AG04450 (cell line): ENCODE results near the gene VILL. TPM values are rescaled to one million over a fixed set of nuclear protein-coding genes. Genes with fewer than 3 reads are reported as not detected.

Experiments
- CTCF ChIA-PET: fragments of 300-600, 350-600 bp; formaldehyde crosslinking; extraction: SDS; loops from one replicate; lab custom pipeline; 2022; ENCODE audit warnings: antibody characterized with exemption, inconsistent platforms; lab: Charles Lee
- POLR2A ChIA-PET: fragments of 350-600 bp; formaldehyde crosslinking; extraction: SDS; loops from one replicate; lab custom pipeline; 2021; ENCODE audit warnings: antibody characterized with exemption, inconsistent platforms; lab: Yijun Ruan, JAX
- DNase-seq: peaks from one replicate; pipeline ENCODE4 v3.0.0-alpha.2; 2011; ENCODE audit warnings: low read depth, low spot score
- H3K27ac ChIP-seq: one replicate; pipeline ENCODE4 v1.5.1; 2012; ENCODE audit warnings: low read depth, low read length, control low read depth
- H3K27me3 ChIP-seq: one replicate; pipeline ENCODE4 v1.6.0; 2012; ENCODE audit warnings: low read length; ENCODE audit not compliant: control insufficient read depth, insufficient read depth
- H3K4me3 ChIP-seq: 2 replicates; pipeline ENCODE4 v1.5.1; 2011; ENCODE audit warnings: mild to moderate bottlenecking, low read depth, low read length, control low read depth
- H3K9me3 ChIP-seq: 2 replicates; pipeline ENCODE4 v1.5.1; 2012; ENCODE audit warnings: low read length; ENCODE audit not compliant: control insufficient read depth, insufficient read depth
- CTCF ChIP-seq: IDR thresholded peaks from 2 replicates; pipeline ENCODE4 v1.5.1; 2011; ENCODE audit warnings: low read depth, low read length, control low read depth, inconsistent platforms
- polyA plus RNA-seq: library from polyadenylated mRNA; depleted of rRNA; stranded (reverse); fragments of >200 nt; gene quantifications from 2 replicates; pipeline ENCODE4 v1.2.3, GENCODE V29; 2011

The VILL gene
- polyA plus RNA-seq, 1 experiment, result 2.6 TPM

GRCh38 chr3:37982331-37982730, 8.3 kb upstream of the VILL start:
- POLR2A ChIA-PET, result no interaction called here
- CTCF ChIA-PET, result interaction anchor here (3.1 to 4.3 kb wide), 2 partner anchors 8 to 15 kb away, joined by 15 to 20 read pairs; no protein-coding TSS in a partner anchor
- no peaks in the 10 kb centered on the region; the same call in 1 of the 2 replicates for H3K9me3 ChIP-seq

GRCh38 chr3:37984051-37984450, 6.5 kb upstream of the VILL start:
- Histone ChIP-seq H3K27ac (no peak overlapping the region), H3K27me3 (no peaks in the 10 kb centered on the region), H3K9me3 (no peaks in the 10 kb centered on the region; the same call in 1 of the 2 replicates), H3K4me3 (no peak overlapping the region)
- CTCF ChIA-PET, result interaction anchor here (0.8 to 3.1 kb wide), 3 partner anchors 10 to 128 kb away, joined by 3 to 15 read pairs (median 3); no protein-coding TSS in a partner anchor
- POLR2A ChIA-PET, result interaction anchor here (0.7 kb wide), 1 partner anchor 11 kb away, joined by 3 read pairs; no protein-coding TSS in a partner anchor
- DNase-seq, result no peak
- TF ChIP-seq CTCF, result no peak

More at GRCh38 chr3:37982331-37982730, 8.3 kb upstream of the VILL start:
- H3K27ac ChIP-seq, result no peak overlapping the region
- DNase-seq, result no peak
- no peak for TF ChIP-seq CTCF
- H3K4me3 ChIP-seq, result no peak overlapping the region
- no peaks in the 10 kb centered on the region for H3K27me3 ChIP-seq

GRCh38 chr3:37984596-37984995, 6.0 kb upstream of the VILL start:
- H3K4me3 ChIP-seq, result no peak overlapping the region
- H3K9me3 ChIP-seq, result no peaks in the 10 kb centered on the region; the same call in 1 of the 2 replicates
- CTCF ChIA-PET, result interaction anchor here (1.4 to 3.1 kb wide), 4 partner anchors 10 to 129 kb away, joined by 3 to 15 read pairs (median 10); no protein-coding TSS in a partner anchor
- no peak for TF ChIP-seq CTCF
- H3K27me3 ChIP-seq, result no peaks in the 10 kb centered on the region
- POLR2A ChIA-PET, result no interaction called here
- H3K27ac ChIP-seq, result no peak overlapping the region
- no peak for DNase-seq

GRCh38 chr3:37985637-37986320, 4.8 kb upstream of the VILL start:
- Histone ChIP-seq H3K27ac (no peak overlapping the region), H3K27me3 (no peaks in the 10 kb centered on the region), H3K4me3 (no peak overlapping the region), H3K9me3 (no peaks in the 10 kb centered on the region; the same call in 1 of the 2 replicates)
- no peak for TF ChIP-seq CTCF
- DNase-seq, result no peak
- ChIA-PET POLR2A (no interaction called here), CTCF (interaction anchor here (1.9 to 2.1 kb wide), 2 partner anchors 11 kb away, joined by 8 to 13 read pairs; no protein-coding TSS in a partner anchor)
